WTC11 (cell line): ENCODE measurements around the gene RALA.
"Not testable (repeated sequence)": the region's sequence is repeated elsewhere in the genome, so short reads cannot be mapped to it uniquely, and the experiment has no call there.

Experiments used
- AFF4 ChIP-seq: sonication (generic); formaldehyde crosslinking; IDR thresholded peaks from 2 replicates; pipeline ENCODE4 v1.8.1; 2023; ENCODE audit warnings: mild to moderate bottlenecking, missing genetic modification reagents, borderline replicate concordance
- CREM ChIP-seq: sonication (generic); formaldehyde crosslinking; IDR thresholded peaks from 2 replicates; pipeline ENCODE4 v1.8.1; 2022; ENCODE audit warnings: mild to moderate bottlenecking, missing genetic modification reagents, moderate library complexity
- CTCF ChIP-seq: fragments of 200-600 bp; IDR thresholded peaks from 2 replicates; pipeline ENCODE4 v1.8.0; 2022; ENCODE audit warnings: antibody characterized with exemption
- ESRRA ChIP-seq: sonication (generic); formaldehyde crosslinking; IDR thresholded peaks from 2 replicates; pipeline ENCODE4 v1.8.1; 2022; ENCODE audit warnings: mild to moderate bottlenecking, missing genetic modification reagents, borderline replicate concordance
- FOXP4 ChIP-seq: sonication (generic); formaldehyde crosslinking; IDR thresholded peaks from 2 replicates; pipeline ENCODE4 v1.8.0; 2022; ENCODE audit warnings: mild to moderate bottlenecking, missing genetic modification reagents
- MAX ChIP-seq: sonication (generic); formaldehyde crosslinking; IDR thresholded peaks from 2 replicates; pipeline ENCODE4 v1.8.0; 2022; ENCODE audit warnings: mild to moderate bottlenecking, missing genetic modification reagents
- NR1H2 ChIP-seq: sonication (generic); formaldehyde crosslinking; IDR thresholded peaks from 2 replicates; pipeline ENCODE4 v1.9.0; 2021; ENCODE audit warnings: mild to moderate bottlenecking, moderate library complexity, missing genetic modification reagents
- TP53 ChIP-seq: sonication (generic); formaldehyde crosslinking; IDR thresholded peaks from 2 replicates; pipeline ENCODE4 v1.8.1; 2023; ENCODE audit warnings: mild to moderate bottlenecking, missing genetic modification reagents
- ZBTB21 ChIP-seq: sonication (generic); formaldehyde crosslinking; IDR thresholded peaks from 2 replicates; pipeline ENCODE4 v1.8.1; 2023; ENCODE audit warnings: mild to moderate bottlenecking, missing genetic modification reagents, borderline replicate concordance
- ZBTB43 ChIP-seq: sonication (generic); formaldehyde crosslinking; IDR thresholded peaks from 2 replicates; pipeline ENCODE4 v1.8.1; 2023; ENCODE audit warnings: mild to moderate bottlenecking, missing genetic modification reagents
- ZNF121 ChIP-seq: sonication (generic); formaldehyde crosslinking; IDR thresholded peaks from 2 replicates; pipeline ENCODE4 v1.8.0; 2023; ENCODE audit warnings: missing genetic modification reagents
- ZSCAN18 ChIP-seq: fragments of 250-450 bp; sonication (Bioruptor Pico); IDR thresholded peaks from 2 replicates; pipeline ENCODE4 v2.1.2; 2022; ENCODE audit warnings: mild to moderate bottlenecking, moderate library complexity

- not testable (repeated sequence) for TF ChIP-seq CTCF; NR1H2 (CRISPR knock-in tag); ZBTB21 (CRISPR knock-in tag); TP53; CREM (CRISPR knock-in tag); ZSCAN18 (CRISPR knock-in tag); AFF4; FOXP4 (CRISPR knock-in tag); ZNF121 (CRISPR knock-in tag); ZBTB43; ESRRA (CRISPR knock-in tag); MAX
Observed at GRCh38 chr7:39753237-39753636, 129.9 kb downstream of the RALA start.
